WTC11 (cell line): ENCODE measurements around the gene PEAR1. TPM values are rescaled to one million over a fixed set of nuclear protein-coding genes. Genes with fewer than 3 reads are reported as not detected.

Experiments
- ATAC-seq: fragments of 200-7000 bp; cut with Tn5 transposase; 2 replicates; pipeline ENCODE4 v1.10.0; 2021; ENCODE audit warnings: mild to moderate bottlenecking, moderate library complexity
- CTCF ChIA-PET: fragments of 300-600 bp; sonication (Branson Sonifier 250); formaldehyde crosslinking; loops from one replicate; lab custom pipeline; 2021; ENCODE audit warnings: antibody characterized with exemption; lab: Charles Lee
- POLR2A ChIA-PET: fragments of 350-600 bp; sonication (Branson Sonifier 250); formaldehyde crosslinking; loops from one replicate; lab custom pipeline; 2021; ENCODE audit warnings: antibody characterized with exemption; lab: Charles Lee
- DNase-seq: peaks from one replicate; pipeline ENCODE4 v3.0.0; 2021; ENCODE audit warnings: low spot score
- H3K27ac Mint-ChIP-seq: 2 replicates; pipeline ENCODE4 v1.8.0; 2021; ENCODE audit warnings: mixed read lengths
- H3K27me3 Mint-ChIP-seq: 2 replicates; pipeline ENCODE4 v1.8.0; 2021; ENCODE audit warnings: low read depth, mild to moderate bottlenecking, moderate library complexity, mixed read lengths
- H3K36me3 Mint-ChIP-seq: 2 replicates; pipeline ENCODE4 v1.8.0; 2021; ENCODE audit warnings: mixed read lengths
- H3K4me1 Mint-ChIP-seq: 2 replicates; pipeline ENCODE4 v1.8.0; 2022; ENCODE audit warnings: mixed read lengths
- H3K4me3 Mint-ChIP-seq: 2 replicates; pipeline ENCODE4 v1.8.0; 2021; ENCODE audit warnings: mild to moderate bottlenecking, moderate library complexity, mixed read lengths
- H3K9me3 Mint-ChIP-seq: 2 replicates; pipeline ENCODE4 v1.8.0; 2021; ENCODE audit warnings: mixed read lengths
- ATF1 ChIP-seq: sonication (generic); formaldehyde crosslinking; IDR thresholded peaks from 2 replicates; pipeline ENCODE4 v1.8.1; 2023; ENCODE audit warnings: mild to moderate bottlenecking, moderate library complexity, missing genetic modification reagents
- CREB1 ChIP-seq: sonication (generic); formaldehyde crosslinking; IDR thresholded peaks from 2 replicates; pipeline ENCODE4 v1.8.0; 2023; ENCODE audit warnings: mild to moderate bottlenecking, missing genetic modification reagents
- ELF4 ChIP-seq: sonication (generic); formaldehyde crosslinking; IDR thresholded peaks from 2 replicates; pipeline ENCODE4 v1.8.1; 2022; ENCODE audit warnings: low read depth, mild to moderate bottlenecking, moderate library complexity, missing genetic modification reagents
- ETV6 ChIP-seq: sonication (generic); formaldehyde crosslinking; IDR thresholded peaks from 2 replicates; pipeline ENCODE4 v1.8.1; 2022; ENCODE audit warnings: mild to moderate bottlenecking, missing genetic modification reagents
- FOXK1 ChIP-seq: sonication (generic); formaldehyde crosslinking; IDR thresholded peaks from 2 replicates; pipeline ENCODE4 v1.8.0; 2022; ENCODE audit warnings: mild to moderate bottlenecking, moderate library complexity, missing genetic modification reagents
- GABPB1 ChIP-seq: sonication (generic); formaldehyde crosslinking; IDR thresholded peaks from 2 replicates; pipeline ENCODE4 v1.8.1; 2023; ENCODE audit warnings: mild to moderate bottlenecking, missing genetic modification reagents
- GTF2I ChIP-seq: fragments of 250-450 bp; sonication (Bioruptor Pico); conservative IDR thresholded peaks from 2 replicates; pipeline ENCODE4 v1.4.0; 2021; ENCODE audit warnings: mild to moderate bottlenecking
- IRF2 ChIP-seq: sonication (generic); formaldehyde crosslinking; IDR thresholded peaks from 2 replicates; pipeline ENCODE4 v1.8.0; 2022; ENCODE audit warnings: low read depth, missing genetic modification reagents, borderline replicate concordance
- JAZF1 ChIP-seq: fragments of 250-450 bp; sonication (Bioruptor Pico); IDR thresholded peaks from 2 replicates; pipeline ENCODE4 v1.9.0; 2021; ENCODE audit warnings: moderate library complexity, mild to moderate bottlenecking, inconsistent platforms
- JUN ChIP-seq: sonication (generic); formaldehyde crosslinking; IDR thresholded peaks from 2 replicates; pipeline ENCODE4 v1.8.0; 2023; ENCODE audit warnings: mild to moderate bottlenecking, missing genetic modification reagents
- MAX ChIP-seq: sonication (generic); formaldehyde crosslinking; IDR thresholded peaks from 2 replicates; pipeline ENCODE4 v1.8.0; 2022; ENCODE audit warnings: mild to moderate bottlenecking, missing genetic modification reagents
- NFE2L1 ChIP-seq: sonication (generic); formaldehyde crosslinking; IDR thresholded peaks from 2 replicates; pipeline ENCODE4 v1.8.1; 2023; ENCODE audit warnings: missing genetic modification reagents
- NR2C2 ChIP-seq: sonication (generic); formaldehyde crosslinking; IDR thresholded peaks from 2 replicates; pipeline ENCODE4 v1.8.0; 2022; ENCODE audit warnings: mild to moderate bottlenecking, missing genetic modification reagents
- PREB ChIP-seq: sonication (generic); formaldehyde crosslinking; IDR thresholded peaks from 2 replicates; pipeline ENCODE4 v1.8.1; 2022; ENCODE audit warnings: mild to moderate bottlenecking, missing genetic modification reagents, moderate library complexity, borderline replicate concordance
- SMAD3 ChIP-seq: sonication (generic); formaldehyde crosslinking; IDR thresholded peaks from 2 replicates; pipeline ENCODE4 v1.8.0; 2022; ENCODE audit warnings: missing genetic modification reagents, mild to moderate bottlenecking, borderline replicate concordance
- SOX15 ChIP-seq: fragments of 250-450 bp; sonication (Bioruptor Pico); IDR thresholded peaks from 2 replicates; pipeline ENCODE4 v1.9.0; 2021; ENCODE audit warnings: mild to moderate bottlenecking
- ZNF121 ChIP-seq: sonication (generic); formaldehyde crosslinking; IDR thresholded peaks from 2 replicates; pipeline ENCODE4 v1.8.0; 2023; ENCODE audit warnings: missing genetic modification reagents
- ZNF317 ChIP-seq: sonication (generic); formaldehyde crosslinking; IDR thresholded peaks from 2 replicates; pipeline ENCODE4 v1.8.1; 2023; ENCODE audit warnings: low read depth, mild to moderate bottlenecking, moderate library complexity, missing genetic modification reagents, borderline replicate concordance
- ZNF532 ChIP-seq: fragments of 250-450 bp; sonication (Bioruptor Pico); IDR thresholded peaks from 2 replicates; pipeline ENCODE4 v1.9.0; 2021; ENCODE audit warnings: mild to moderate bottlenecking, borderline replicate concordance
- total RNA-seq: library from RNA; stranded (reverse); gene quantifications from 3 replicates; pipeline ENCODE4 v1.2.3, GENCODE V29; 2021
- TF ChIP-seq, protein P1 (sequence below): sonication (generic); formaldehyde crosslinking; IDR thresholded peaks from 2 replicates; pipeline ENCODE4 v1.8.0; 2022; ENCODE audit warnings: mild to moderate bottlenecking, missing genetic modification reagents
- TF ChIP-seq, protein P2 (sequence below): fragments of 250-450 bp; sonication (Bioruptor Pico); conservative IDR thresholded peaks from 2 replicates; pipeline ENCODE4 v1.9.0; 2021; ENCODE audit warnings: mild to moderate bottlenecking
- TF ChIP-seq, protein P3 (sequence below): sonication (generic); formaldehyde crosslinking; IDR thresholded peaks from 2 replicates; pipeline ENCODE4 v1.8.0; 2023; ENCODE audit warnings: missing genetic modification reagents
- TF ChIP-seq, protein P4 (sequence below): sonication (generic); formaldehyde crosslinking; conservative IDR thresholded peaks from 2 replicates; pipeline ENCODE4 v1.8.1; 2023; ENCODE audit warnings: mild to moderate bottlenecking, low read depth, missing genetic modification reagents, moderate library complexity

The PEAR1 gene
- total RNA-seq, 1 experiment from 2014 or later: 1.6 TPM

DNA sequence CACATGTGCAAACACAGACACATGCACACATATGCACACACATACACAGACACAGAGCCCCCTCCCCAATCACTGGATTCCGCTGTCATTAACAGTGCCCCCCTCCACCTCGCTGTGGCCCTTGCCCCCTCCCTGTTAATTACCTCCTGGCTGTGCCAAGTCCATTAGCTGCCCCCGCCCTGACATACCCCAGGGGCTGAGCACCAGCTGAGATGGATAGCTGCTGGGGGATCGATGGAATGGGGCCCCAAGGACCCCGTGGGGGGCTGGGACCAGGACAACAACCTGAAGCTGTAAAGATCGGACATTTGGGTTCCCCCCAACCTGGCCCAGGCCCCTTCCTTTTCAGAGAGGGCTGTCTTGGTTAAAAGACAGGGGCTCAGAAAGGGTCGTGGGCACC lies 9.6 kb upstream of the PEAR1 start (continued):
- no peak for TF ChIP-seq ZNF532 (CRISPR knock-in tag)
- no peak for TF ChIP-seq NR2C2 (CRISPR knock-in tag)
- no peak for TF ChIP-seq SMAD3
- TF ChIP-seq, protein P1, sequence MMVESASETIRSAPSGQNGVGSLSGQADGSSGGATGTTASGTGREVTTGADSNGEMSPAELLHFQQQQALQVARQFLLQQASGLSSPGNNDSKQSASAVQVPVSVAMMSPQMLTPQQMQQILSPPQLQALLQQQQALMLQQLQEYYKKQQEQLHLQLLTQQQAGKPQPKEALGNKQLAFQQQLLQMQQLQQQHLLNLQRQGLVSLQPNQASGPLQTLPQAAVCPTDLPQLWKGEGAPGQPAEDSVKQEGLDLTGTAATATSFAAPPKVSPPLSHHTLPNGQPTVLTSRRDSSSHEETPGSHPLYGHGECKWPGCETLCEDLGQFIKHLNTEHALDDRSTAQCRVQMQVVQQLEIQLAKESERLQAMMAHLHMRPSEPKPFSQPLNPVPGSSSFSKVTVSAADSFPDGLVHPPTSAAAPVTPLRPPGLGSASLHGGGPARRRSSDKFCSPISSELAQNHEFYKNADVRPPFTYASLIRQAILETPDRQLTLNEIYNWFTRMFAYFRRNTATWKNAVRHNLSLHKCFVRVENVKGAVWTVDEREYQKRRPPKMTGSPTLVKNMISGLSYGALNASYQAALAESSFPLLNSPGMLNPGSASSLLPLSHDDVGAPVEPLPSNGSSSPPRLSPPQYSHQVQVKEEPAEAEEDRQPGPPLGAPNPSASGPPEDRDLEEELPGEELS (CRISPR knock-in tag): no peak
- no peak for TF ChIP-seq GTF2I (CRISPR knock-in tag)
- TF ChIP-seq CREB1 (CRISPR knock-in tag): no peak
- TF ChIP-seq ZNF121: no peak
- no peak for TF ChIP-seq GABPB1 (CRISPR knock-in tag)
- no peak for TF ChIP-seq MAX (CRISPR knock-in tag)
- TF ChIP-seq IRF2 (CRISPR knock-in tag): no peak

- H3K27ac Mint-ChIP-seq: no peak overlapping the region
- no peak for DNase-seq
- peaks cover 30% of the 10 kb centered on the region for H3K4me1 Mint-ChIP-seq
- CTCF ChIA-PET: interaction anchor here (0.7 to 13.3 kb wide), 13 partner anchors 8 to 260 kb away, joined by 3 to 211 read pairs (median 12); partner anchors contain the start of genes INSRR, LRRC71 and NTRK1
- no peak overlapping the region for H3K4me3 Mint-ChIP-seq
- no peaks in the 10 kb centered on the region for H3K9me3 Mint-ChIP-seq
- no peak; the same call in 1 of the 2 replicates for ATAC-seq
- H3K27me3 Mint-ChIP-seq: peaks cover 35% of the 10 kb centered on the region
- H3K36me3 Mint-ChIP-seq: no peaks in the 10 kb centered on the region
- POLR2A ChIA-PET: interaction anchor here (0.8 kb wide), 1 partner anchor 36 kb away, joined by 3 read pairs; no protein-coding TSS in a partner anchor
- TF ChIP-seq ZNF317 (CRISPR knock-in tag) (no peak), JAZF1 (CRISPR knock-in tag) (no peak), ELF4 (CRISPR knock-in tag) (no peak), PREB (CRISPR knock-in tag) (no peak), SOX15 (CRISPR knock-in tag) (no peak), FOXK1 (CRISPR knock-in tag) (no peak), ATF1 (CRISPR knock-in tag) (no peak), JUN (CRISPR knock-in tag) (no peak), NFE2L1 (CRISPR knock-in tag) (no peak), ETV6 (CRISPR knock-in tag) (no peak)
- TF ChIP-seq, protein P2, sequence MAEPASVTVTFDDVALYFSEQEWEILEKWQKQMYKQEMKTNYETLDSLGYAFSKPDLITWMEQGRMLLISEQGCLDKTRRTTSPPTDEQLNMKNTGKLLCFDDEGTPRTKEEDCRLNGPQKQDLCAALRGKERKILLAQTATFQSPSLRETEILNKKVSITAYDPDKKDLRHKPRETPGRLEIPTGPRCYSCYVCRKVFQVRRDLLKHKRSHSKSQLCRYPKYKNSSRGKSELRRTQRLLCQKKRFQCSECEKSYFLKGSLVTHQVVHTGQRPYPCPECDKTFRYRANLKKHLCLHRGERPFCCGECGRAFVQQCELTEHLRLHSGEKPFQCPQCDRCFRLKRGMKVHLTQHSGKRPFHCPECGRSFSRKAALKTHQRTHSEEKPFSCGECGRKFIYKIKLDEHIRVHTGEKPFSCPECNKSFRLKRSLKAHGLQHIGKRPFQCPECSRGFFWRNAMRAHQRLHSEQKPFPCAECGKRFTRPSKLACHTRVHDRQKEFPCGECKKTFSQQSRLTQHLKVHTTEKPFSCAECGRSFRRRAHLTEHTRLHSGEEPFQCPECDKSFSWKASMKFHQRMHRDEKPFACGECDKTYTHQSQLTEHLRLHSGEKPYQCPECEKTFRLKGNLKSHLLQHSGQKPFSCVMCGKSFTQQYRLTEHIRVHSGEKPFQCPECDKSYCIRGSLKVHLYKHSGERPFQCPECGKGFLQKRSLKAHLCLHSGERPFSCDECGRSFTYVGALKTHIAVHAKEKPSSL (CRISPR knock-in tag): no peak
- TF ChIP-seq, protein P3, sequence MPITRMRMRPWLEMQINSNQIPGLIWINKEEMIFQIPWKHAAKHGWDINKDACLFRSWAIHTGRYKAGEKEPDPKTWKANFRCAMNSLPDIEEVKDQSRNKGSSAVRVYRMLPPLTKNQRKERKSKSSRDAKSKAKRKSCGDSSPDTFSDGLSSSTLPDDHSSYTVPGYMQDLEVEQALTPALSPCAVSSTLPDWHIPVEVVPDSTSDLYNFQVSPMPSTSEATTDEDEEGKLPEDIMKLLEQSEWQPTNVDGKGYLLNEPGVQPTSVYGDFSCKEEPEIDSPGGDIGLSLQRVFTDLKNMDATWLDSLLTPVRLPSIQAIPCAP (CRISPR knock-in tag): no peak
- TF ChIP-seq, protein P4, sequence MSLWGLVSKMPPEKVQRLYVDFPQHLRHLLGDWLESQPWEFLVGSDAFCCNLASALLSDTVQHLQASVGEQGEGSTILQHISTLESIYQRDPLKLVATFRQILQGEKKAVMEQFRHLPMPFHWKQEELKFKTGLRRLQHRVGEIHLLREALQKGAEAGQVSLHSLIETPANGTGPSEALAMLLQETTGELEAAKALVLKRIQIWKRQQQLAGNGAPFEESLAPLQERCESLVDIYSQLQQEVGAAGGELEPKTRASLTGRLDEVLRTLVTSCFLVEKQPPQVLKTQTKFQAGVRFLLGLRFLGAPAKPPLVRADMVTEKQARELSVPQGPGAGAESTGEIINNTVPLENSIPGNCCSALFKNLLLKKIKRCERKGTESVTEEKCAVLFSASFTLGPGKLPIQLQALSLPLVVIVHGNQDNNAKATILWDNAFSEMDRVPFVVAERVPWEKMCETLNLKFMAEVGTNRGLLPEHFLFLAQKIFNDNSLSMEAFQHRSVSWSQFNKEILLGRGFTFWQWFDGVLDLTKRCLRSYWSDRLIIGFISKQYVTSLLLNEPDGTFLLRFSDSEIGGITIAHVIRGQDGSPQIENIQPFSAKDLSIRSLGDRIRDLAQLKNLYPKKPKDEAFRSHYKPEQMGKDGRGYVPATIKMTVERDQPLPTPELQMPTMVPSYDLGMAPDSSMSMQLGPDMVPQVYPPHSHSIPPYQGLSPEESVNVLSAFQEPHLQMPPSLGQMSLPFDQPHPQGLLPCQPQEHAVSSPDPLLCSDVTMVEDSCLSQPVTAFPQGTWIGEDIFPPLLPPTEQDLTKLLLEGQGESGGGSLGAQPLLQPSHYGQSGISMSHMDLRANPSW: no peak
Observed at GRCh38 chr1:156884560-156885184, 8.8 kb upstream of the PEAR1 start.
